ENCODE results near the gene CES2. TPM values are rescaled to one million over a fixed set of nuclear protein-coding genes. Genes with fewer than 3 reads are reported as not detected.
A peak's percentile ranks its signal among the peaks of the same experiment; 100 is the strongest.

CES2 gene
- total RNA-seq, 1 donor from 2014 or later = 88.5 TPM

DNA sequence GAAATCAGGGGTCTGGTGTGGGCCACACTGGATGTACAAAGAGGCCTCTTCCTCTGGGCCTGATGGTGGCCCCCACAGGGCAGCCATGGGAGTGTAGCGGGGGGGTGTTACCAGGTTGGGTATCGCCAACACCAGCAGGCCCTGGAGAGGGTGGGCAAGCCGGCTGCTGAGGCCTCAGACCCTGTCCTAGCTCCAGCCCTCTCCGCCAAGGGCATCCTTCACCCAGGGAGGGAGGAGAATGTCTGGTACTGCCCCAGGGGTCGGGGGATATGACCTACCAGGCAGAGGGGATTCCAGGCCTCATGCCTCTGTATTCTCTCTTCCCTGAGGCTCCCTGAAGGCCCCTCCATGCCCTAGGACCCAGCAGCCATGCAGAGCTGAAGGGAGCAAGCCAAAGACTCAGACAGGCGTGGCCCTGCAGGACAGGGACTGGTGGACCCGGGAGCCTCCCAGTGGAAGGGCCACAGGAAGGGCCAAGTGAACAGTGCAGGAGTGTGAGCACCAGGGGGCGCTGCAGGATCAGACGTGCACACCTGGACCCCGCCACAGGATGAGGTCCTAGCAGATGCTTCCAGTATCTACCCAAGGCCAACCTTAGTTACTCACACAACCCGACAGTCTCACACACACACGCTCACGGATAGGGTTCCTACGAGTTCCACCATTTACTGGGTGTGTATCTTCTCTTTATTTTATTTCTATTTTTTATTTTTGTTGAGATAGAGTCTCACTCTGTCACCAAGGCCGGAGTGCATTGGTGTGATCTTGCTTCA is 42.2 kb downstream of the CES2 start:
- intact Hi-C loops (cut with micrococcal nuclease) = loop anchor here (5.0 kb wide), 1 partner anchor 175 kb away; the partner anchor contains the start of gene B3GNT9

DNA sequence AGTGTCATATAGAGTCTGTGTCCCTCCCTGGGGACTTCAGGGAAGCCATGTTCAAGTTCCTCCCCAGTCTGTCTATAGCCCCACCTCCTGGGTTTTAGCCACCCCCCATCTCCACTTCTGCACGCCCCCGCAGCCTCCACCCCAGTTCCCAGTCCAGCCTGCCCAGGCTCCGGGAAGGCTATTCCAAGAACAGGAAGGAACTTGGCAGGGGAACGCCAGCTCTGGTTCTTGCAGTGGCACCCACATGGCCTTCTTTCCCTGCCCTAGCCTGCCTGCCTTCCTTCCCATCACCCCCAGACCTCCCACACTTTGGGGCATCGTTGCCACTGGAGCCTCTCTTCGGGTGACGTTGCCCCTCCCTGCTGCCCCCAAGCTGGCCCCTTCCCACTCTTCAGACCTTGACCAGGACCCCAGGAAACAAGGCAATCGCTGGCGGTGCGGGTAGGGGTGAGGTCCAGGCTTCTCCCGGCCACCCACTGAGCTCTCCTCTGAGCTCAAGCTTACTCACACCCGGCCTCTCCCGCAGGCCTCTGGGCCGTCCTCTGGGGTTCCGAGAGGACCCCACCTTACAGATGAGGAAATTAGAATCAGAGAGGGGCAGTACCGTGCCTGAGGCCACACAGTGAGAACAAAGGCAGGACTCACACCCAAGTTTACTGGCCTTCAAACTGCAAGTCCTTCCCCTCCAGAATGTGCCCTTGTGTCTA is 43.8 kb downstream of the CES2 start:
- Histone ChIP-seq H3K27ac (replicated peaks) (no peak overlapping the region), H3K4me3 (no peak overlapping the region), H3K9me3 (replicated peaks) (no peaks in the 10 kb centered on the region), H3K4me1 (no peaks in the 10 kb centered on the region), H3K36me3 (no peaks in the 10 kb centered on the region), H3K27me3 (ENCODE audit: low read depth) (peaks cover 7% of the 10 kb centered on the region)
- DNase-seq = peak; percentile 48
- TF ChIP-seq, protein P1, sequence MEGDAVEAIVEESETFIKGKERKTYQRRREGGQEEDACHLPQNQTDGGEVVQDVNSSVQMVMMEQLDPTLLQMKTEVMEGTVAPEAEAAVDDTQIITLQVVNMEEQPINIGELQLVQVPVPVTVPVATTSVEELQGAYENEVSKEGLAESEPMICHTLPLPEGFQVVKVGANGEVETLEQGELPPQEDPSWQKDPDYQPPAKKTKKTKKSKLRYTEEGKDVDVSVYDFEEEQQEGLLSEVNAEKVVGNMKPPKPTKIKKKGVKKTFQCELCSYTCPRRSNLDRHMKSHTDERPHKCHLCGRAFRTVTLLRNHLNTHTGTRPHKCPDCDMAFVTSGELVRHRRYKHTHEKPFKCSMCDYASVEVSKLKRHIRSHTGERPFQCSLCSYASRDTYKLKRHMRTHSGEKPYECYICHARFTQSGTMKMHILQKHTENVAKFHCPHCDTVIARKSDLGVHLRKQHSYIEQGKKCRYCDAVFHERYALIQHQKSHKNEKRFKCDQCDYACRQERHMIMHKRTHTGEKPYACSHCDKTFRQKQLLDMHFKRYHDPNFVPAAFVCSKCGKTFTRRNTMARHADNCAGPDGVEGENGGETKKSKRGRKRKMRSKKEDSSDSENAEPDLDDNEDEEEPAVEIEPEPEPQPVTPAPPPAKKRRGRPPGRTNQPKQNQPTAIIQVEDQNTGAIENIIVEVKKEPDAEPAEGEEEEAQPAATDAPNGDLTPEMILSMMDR (IDR thresholded peaks at IDR 0.05; ENCODE audit: borderline replicate concordance) = no peak
- intact Hi-C loops (cut with micrococcal nuclease) = loop anchor here (5.0 kb wide), 1 partner anchor 173 kb away; the partner anchor contains the start of gene B3GNT9

More for the DNA sequence above, 42.2 kb downstream of the CES2 start:
- no peaks in the 10 kb centered on the region for H3K36me3 ChIP-seq
- TF ChIP-seq, protein P1 (IDR thresholded peaks at IDR 0.05; ENCODE audit: borderline replicate concordance) = peak; percentile 98
- no peaks in the 10 kb centered on the region for H3K4me1 ChIP-seq
- no peaks in the 10 kb centered on the region for H3K9me3 ChIP-seq (replicated peaks)
- DNase-seq = peak; percentile 87
- no peak overlapping the region for H3K4me3 ChIP-seq
- peaks cover 8% of the 10 kb centered on the region for H3K27me3 ChIP-seq (ENCODE audit: low read depth)
- no peak overlapping the region for H3K27ac ChIP-seq (replicated peaks)

DNA sequence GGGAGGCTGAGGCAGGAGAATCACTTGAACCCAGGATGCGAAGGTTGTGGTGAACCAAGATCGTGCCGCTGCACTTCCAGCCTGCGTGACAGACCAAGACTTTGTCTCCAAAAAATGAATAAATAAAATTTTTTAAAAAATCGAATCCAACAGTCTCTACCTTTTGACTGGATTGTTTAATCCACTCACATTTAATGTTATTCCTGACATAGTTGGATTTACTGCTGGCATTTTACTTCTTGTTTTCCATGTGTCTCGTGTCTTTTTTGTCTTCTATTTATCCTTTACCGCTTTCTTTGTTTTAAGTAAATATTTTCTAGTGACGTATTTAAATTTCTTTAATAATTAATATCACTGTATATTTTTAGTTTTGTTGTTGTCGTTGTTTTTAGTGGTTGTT is 47.7 kb downstream of the CES2 start:
- no peak for DNase-seq
- TF ChIP-seq, protein P1 (IDR thresholded peaks at IDR 0.05; ENCODE audit: borderline replicate concordance) = no peak
- H3K27ac ChIP-seq (replicated peaks) = no peak overlapping the region
- no peaks in the 10 kb centered on the region for H3K36me3 ChIP-seq
- no peaks in the 10 kb centered on the region for H3K9me3 ChIP-seq (replicated peaks)
- intact Hi-C loops (cut with micrococcal nuclease) = no loop called here
- H3K4me1 ChIP-seq = no peaks in the 10 kb centered on the region
- no peak overlapping the region for H3K4me3 ChIP-seq
- H3K27me3 ChIP-seq (ENCODE audit: low read depth) = no peaks in the 10 kb centered on the region

DNA sequence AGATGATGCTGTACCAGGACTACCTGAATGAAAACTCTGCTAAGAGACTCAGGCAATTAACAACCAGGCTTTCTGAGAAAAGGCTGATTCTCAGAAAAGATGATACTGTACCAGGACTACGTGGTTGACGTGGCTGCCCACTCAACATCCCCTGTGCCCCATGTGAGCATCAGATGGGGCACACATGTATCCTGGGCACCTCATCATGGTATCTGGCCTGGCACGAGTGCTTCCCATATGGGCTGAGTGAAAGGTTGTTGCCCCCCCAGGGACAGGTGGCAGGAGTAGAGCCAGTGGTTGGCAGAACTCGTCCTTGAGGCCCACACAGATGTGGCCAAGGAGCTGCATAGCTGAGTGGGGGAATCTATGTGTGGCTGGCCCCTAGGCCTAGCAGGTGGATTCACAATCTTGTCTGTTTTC is 49.6 kb downstream of the CES2 start:
- no peak for DNase-seq
- intact Hi-C loops (cut with micrococcal nuclease) = no loop called here
- H3K27me3 ChIP-seq (ENCODE audit: low read depth) = no peaks in the 10 kb centered on the region
- no peaks in the 10 kb centered on the region for H3K4me1 ChIP-seq
- no peaks in the 10 kb centered on the region for H3K36me3 ChIP-seq
- no peaks in the 10 kb centered on the region for H3K9me3 ChIP-seq (replicated peaks)
- H3K4me3 ChIP-seq = no peak overlapping the region
- no peak overlapping the region for H3K27ac ChIP-seq (replicated peaks)
- TF ChIP-seq, protein P1 (IDR thresholded peaks at IDR 0.05; ENCODE audit: borderline replicate concordance) = no peak

DNA sequence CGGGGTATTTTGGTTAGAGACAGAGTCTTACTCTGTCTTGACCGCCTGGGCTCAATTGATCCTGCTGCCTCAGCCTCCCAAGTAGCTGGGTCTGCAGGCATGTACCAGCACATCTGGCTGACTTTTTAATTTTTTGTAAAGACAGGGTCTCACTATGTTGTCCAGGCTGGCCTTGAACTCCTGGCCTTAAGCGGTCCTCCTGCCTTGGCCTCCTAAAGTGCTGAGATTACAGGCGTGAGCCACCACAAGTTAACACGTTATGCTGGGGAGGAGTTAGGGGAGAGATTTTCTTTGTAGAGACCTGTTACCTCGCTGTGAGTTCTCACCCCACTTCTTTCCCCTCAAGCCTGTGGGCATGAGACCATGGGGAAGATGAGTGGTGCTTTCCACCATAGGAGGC is 51.2 kb downstream of the CES2 start:
- no peak for DNase-seq
- Histone ChIP-seq H3K27me3 (ENCODE audit: low read depth) (no peaks in the 10 kb centered on the region), H3K36me3 (no peaks in the 10 kb centered on the region), H3K4me1 (no peaks in the 10 kb centered on the region), H3K4me3 (no peak overlapping the region), H3K9me3 (replicated peaks) (no peaks in the 10 kb centered on the region), H3K27ac (replicated peaks) (no peak overlapping the region)
- TF ChIP-seq, protein P1 (IDR thresholded peaks at IDR 0.05; ENCODE audit: borderline replicate concordance) = no peak
- intact Hi-C loops (cut with micrococcal nuclease) = no loop called here
